OCI-M1 (cell line): ENCODE measurements around the gene DEFB119.
"Not testable (repeated sequence)": the region's sequence is repeated elsewhere in the genome, so short reads cannot be mapped to it uniquely, and the experiment has no call there.

Source experiments
- DNase-seq: peaks from one replicate; lab custom pipeline; 2025; lab: John Stamatoyannopoulos, UW

The DEFB119 gene

GRCh38 chr20:31390490-31390889, at the start of gene DEFB119:
Gene DEFB119, minus strand, starts transcription at chr20:31390590. Its CDS starts 107 bp downstream, at chr20:31390483.
- DNase-seq, result no peak

- no peak for DNase-seq
Measured at GRCh38 chr20:31430568-31431115, 40.3 kb upstream of the DEFB119 start.

GRCh38 chr20:31427576-31427975, 37.2 kb upstream of the DEFB119 start:
- DNase-seq, result not testable (repeated sequence)

- DNase-seq, result not testable (repeated sequence)
Measured at GRCh38 chr20:31426891-31427551, 36.6 kb upstream of the DEFB119 start.

- DNase-seq, result no peak
Measured at GRCh38 chr20:31425797-31426196, 35.4 kb upstream of the DEFB119 start.

- DNase-seq, result no peak
Measured at GRCh38 chr20:31418307-31418706, 27.9 kb upstream of the DEFB119 start.

- DNase-seq, result no peak
Measured at GRCh38 chr20:31415653-31416052, 25.3 kb upstream of the DEFB119 start.

GRCh38 chr20:31414381-31414780, 24.0 kb upstream of the DEFB119 start:
- DNase-seq, result no peak

GRCh38 chr20:31410011-31410410, 19.6 kb upstream of the DEFB119 start:
- DNase-seq, result no peak

GRCh38 chr20:31406115-31406514, 15.7 kb upstream of the DEFB119 start, which contains the start of gene DEFB121:
Gene DEFB121, minus strand, starts transcription at chr20:31406215. Its CDS starts 63 bp downstream, at chr20:31406152.
- no peak for DNase-seq

- no peak for DNase-seq
Measured at GRCh38 chr20:31403886-31404285, 13.5 kb upstream of the DEFB119 start.

GRCh38 chr20:31394900-31395299, 4.5 kb upstream of the DEFB119 start:
- DNase-seq, result no peak

GRCh38 chr20:31392836-31393235, 2.4 kb upstream of the DEFB119 start:
- DNase-seq, result no peak

- no peak for DNase-seq
Measured at GRCh38 chr20:31374346-31374745, 16.0 kb downstream of the DEFB119 start.

- DNase-seq, result no peak
Measured at GRCh38 chr20:31368301-31368700, 22.1 kb downstream of the DEFB119 start, which contains the start of gene DEFB118. Gene DEFB118, plus strand, starts transcription at chr20:31368601. Its CDS starts 50 bp downstream, at chr20:31368651.

- DNase-seq, result not testable (repeated sequence)
Measured at GRCh38 chr20:31364272-31364671, 26.1 kb downstream of the DEFB119 start.

GRCh38 chr20:31363295-31363694, 27.1 kb downstream of the DEFB119 start:
- DNase-seq, result no peak

GRCh38 chr20:31355981-31356380, 34.4 kb downstream of the DEFB119 start:
- no peak for DNase-seq

GRCh38 chr20:31341470-31341869, 48.9 kb downstream of the DEFB119 start:
- peak; percentile 52 for DNase-seq

GRCh38 chr20:31330893-31331292, 59.5 kb downstream of the DEFB119 start:
- no peak for DNase-seq
